HUES6 (cell line): ENCODE data around the gene PTCD2.
A peak's percentile ranks its signal among the peaks of the same experiment; 100 is the strongest.

Source experiments
- H3K27ac ChIP-seq: 2 replicates; pipeline ENCODE4 v1.7.0; 2013; ENCODE audit warnings: low read depth, mild to moderate bottlenecking, low read length, inconsistent platforms
- H3K27me3 ChIP-seq: 2 replicates; pipeline ENCODE4 v1.6.1; 2013; ENCODE audit warnings: low read length; ENCODE audit not compliant: control insufficient read depth, insufficient read depth
- H3K36me3 ChIP-seq: 2 replicates; pipeline ENCODE4 v1.6.1; 2013; ENCODE audit warnings: low read length; ENCODE audit not compliant: control insufficient read depth, insufficient read depth
- H3K4me1 ChIP-seq: 2 replicates; pipeline ENCODE4 v1.6.1; 2013; ENCODE audit warnings: low read length; ENCODE audit not compliant: control insufficient read depth, insufficient read depth
- H3K4me3 ChIP-seq: 2 replicates; pipeline ENCODE4 v1.5.1; 2013; ENCODE audit warnings: low read depth, low read length
- H3K9ac ChIP-seq: one replicate; pipeline ENCODE4 v1.6.1; 2013; ENCODE audit warnings: mild to moderate bottlenecking, low read length
- H3K9me3 ChIP-seq: 2 replicates; pipeline ENCODE4 v1.6.1; 2013; ENCODE audit warnings: low read depth, low read length; ENCODE audit not compliant: control insufficient read depth, insufficient read depth

The PTCD2 gene

GRCh38 chr5:72351376-72351775, 31.2 kb downstream of the PTCD2 start:
- Histone ChIP-seq H3K27ac (no peak overlapping the region), H3K9me3 (no peaks in the 10 kb centered on the region), H3K9ac (no peak overlapping the region), H3K36me3 (peaks cover 10% of the 10 kb centered on the region; the same call in 1 of the 2 replicates), H3K4me1 (no peaks in the 10 kb centered on the region), H3K27me3 (no peaks in the 10 kb centered on the region), H3K4me3 (no peak overlapping the region)

DNA sequence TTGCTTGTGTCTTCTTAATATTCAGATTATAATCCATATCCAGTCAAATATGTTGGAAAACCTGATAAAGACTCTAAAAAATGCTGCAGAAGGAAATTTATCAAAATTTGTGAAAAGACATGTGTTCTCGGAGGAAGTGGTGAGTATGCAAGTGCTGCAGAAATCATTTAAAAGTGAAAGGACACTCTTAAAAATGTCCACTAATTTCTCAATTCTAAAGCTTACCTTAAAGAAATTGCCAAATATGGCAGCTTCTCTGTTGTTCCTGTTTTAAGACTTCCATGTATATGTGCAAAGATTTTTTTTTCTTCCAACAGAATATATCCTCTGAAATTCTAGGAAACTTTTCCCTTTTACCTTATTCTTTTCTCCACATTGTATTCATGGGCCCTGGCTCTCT, 32.4 kb downstream of the PTCD2 start:
- Histone ChIP-seq H3K4me3 (no peak overlapping the region), H3K27ac (no peak overlapping the region), H3K27me3 (no peaks in the 10 kb centered on the region), H3K36me3 (0 out of 2 replicates have a peak, but pooled peaks cover 3% of the 10 kb centered on the region), H3K9ac (no peak overlapping the region), H3K4me1 (no peaks in the 10 kb centered on the region), H3K9me3 (no peaks in the 10 kb centered on the region)

DNA sequence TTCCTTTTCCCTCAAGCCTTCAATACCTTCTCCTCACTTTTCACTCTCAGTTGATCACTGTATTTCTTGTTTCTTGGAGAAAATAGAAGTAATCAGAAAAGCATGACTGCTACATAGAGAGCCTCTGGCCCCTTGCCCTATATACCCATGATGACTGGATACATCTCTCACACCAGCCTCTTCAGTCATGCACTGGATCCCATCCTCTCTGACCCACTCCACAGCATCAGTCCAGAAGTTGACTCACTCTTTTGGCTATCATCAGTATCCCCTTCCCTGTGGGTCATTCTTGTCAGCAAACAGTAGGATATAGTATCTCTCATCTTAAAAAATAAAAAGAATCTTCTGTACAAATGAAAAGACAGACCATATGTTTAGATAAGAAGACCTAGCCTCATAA, 32.9 kb downstream of the PTCD2 start:
- Histone ChIP-seq H3K36me3 (peaks cover 4% of the 10 kb centered on the region; the same call in 1 of the 2 replicates), H3K9me3 (no peaks in the 10 kb centered on the region), H3K27ac (no peak overlapping the region), H3K4me3 (no peak overlapping the region), H3K9ac (no peak overlapping the region), H3K4me1 (no peaks in the 10 kb centered on the region), H3K27me3 (no peaks in the 10 kb centered on the region)

GRCh38 chr5:72355706-72356299, 35.6 kb downstream of the PTCD2 start:
- Histone ChIP-seq H3K9me3 (no peaks in the 10 kb centered on the region), H3K36me3 (peaks cover 27% of the 10 kb centered on the region), H3K27ac (no peak overlapping the region), H3K9ac (no peak overlapping the region), H3K27me3 (no peaks in the 10 kb centered on the region), H3K4me3 (no peak overlapping the region), H3K4me1 (no peaks in the 10 kb centered on the region)

GRCh38 chr5:72356361-72356760, 36.2 kb downstream of the PTCD2 start:
- no peaks in the 10 kb centered on the region for H3K9me3 ChIP-seq
- H3K9ac ChIP-seq, result no peak overlapping the region
- no peaks in the 10 kb centered on the region for H3K27me3 ChIP-seq
- H3K4me3 ChIP-seq, result no peak overlapping the region
- H3K4me1 ChIP-seq, result no peaks in the 10 kb centered on the region
- peaks cover 32% of the 10 kb centered on the region for H3K36me3 ChIP-seq
- no peak overlapping the region for H3K27ac ChIP-seq

DNA sequence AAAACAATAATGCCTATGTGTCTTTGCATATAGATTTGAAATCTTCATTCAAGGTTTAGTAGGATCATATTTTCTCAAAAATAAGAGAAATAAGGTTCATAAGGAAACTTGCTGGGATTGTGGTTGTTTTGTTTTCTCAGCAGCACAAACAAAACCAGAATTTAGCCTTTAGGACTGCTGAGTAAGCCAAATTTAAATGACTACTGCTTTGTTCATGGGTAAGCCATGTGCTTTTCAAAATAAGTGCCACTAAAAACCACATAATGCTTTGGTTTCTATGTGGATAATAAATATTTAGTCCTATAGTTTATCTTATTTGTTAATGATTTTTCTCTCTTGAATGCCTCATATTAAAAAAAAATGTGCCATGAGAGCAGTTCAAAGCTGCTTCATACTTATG, 38.8 kb downstream of the PTCD2 start:
- peaks cover 38% of the 10 kb centered on the region for H3K36me3 ChIP-seq
- no peaks in the 10 kb centered on the region for H3K27me3 ChIP-seq
- no peak overlapping the region for H3K9ac ChIP-seq
- no peak overlapping the region for H3K27ac ChIP-seq
- no peak overlapping the region for H3K4me3 ChIP-seq
- H3K4me1 ChIP-seq, result peaks cover 13% of the 10 kb centered on the region
- H3K9me3 ChIP-seq, result no peaks in the 10 kb centered on the region

DNA sequence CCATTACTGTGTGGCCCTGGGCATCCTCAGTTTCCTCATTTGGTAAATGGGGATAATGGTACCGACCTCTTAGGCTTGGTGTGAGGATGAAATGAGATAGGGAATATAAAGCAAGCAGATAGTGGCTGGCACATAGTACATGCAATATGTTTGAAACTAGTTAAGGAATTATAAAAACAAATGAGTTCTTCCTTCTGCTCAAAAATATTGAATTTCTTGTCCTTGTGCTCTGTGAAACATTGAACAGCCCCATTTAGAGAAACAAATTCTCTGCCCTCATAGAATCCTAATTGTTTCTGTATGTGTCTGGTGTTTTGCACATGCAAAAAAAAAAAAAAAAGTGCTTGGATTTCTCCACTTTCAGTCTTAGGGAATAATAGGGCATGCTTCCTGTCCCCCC, 39.7 kb downstream of the PTCD2 start:
- Histone ChIP-seq H3K27me3 (no peaks in the 10 kb centered on the region), H3K27ac (no peak overlapping the region), H3K36me3 (peaks cover 38% of the 10 kb centered on the region), H3K4me3 (no peak overlapping the region), H3K9ac (no peak overlapping the region), H3K9me3 (no peaks in the 10 kb centered on the region), H3K4me1 (peaks cover 13% of the 10 kb centered on the region)

DNA sequence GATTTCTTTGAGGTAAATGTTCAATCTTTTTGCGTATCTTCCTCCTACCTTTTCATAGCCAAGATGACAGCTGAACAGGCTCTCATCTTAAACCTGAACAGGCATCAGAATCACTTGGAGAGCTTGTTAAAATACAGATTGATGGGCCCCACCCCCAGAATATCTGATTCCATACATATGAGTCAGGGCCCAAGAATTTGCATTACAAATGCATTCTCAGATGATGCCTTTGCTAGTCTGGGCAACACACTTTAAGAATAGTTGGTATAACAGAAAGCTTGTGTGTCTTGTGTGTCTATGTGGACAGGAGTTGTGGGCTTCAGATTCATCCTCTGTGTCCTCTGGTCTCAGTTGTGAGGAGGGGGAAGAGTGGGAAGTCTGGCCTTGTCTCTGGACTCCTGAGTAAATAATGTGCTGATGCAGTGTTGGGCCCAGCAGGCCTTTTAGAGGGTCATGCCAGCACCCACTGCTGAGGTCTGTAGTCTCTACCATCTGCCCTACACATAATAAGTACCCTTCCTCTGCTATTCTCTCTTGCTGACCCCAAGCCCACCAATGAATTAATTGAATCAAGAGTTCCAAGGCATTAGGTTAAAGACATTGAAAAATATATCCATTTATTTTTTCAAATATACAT, 43.1 kb downstream of the PTCD2 start:
- peak overlapping the region; percentile 19; the same call in 1 of the 2 replicates for H3K4me3 ChIP-seq
- peaks cover 35% of the 10 kb centered on the region for H3K36me3 ChIP-seq
- H3K9me3 ChIP-seq, result no peaks in the 10 kb centered on the region
- peaks cover 13% of the 10 kb centered on the region for H3K4me1 ChIP-seq
- H3K27ac ChIP-seq, result peak overlapping the region; percentile 82
- H3K9ac ChIP-seq, result peak overlapping the region; percentile 7
- no peaks in the 10 kb centered on the region for H3K27me3 ChIP-seq

DNA sequence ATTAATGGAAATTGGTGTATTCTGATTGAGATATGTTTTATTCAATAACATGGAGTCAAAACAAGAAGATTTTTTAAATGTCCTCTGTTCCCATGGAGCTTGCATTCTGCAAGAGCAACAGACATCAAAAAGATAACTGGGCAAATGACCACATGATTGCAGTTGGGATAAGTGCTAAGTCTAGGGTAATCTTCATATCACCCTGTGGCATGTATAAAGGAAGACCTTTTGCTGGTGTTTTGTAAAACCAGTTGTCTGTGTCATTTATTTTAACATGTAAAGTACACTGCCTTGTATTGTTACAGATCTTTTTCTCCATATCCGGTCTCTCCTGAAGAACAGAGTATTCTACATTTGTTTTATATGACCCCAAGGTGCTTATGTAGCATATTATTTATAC, 44.0 kb downstream of the PTCD2 start:
- peaks cover 27% of the 10 kb centered on the region for H3K36me3 ChIP-seq
- no peak overlapping the region for H3K4me3 ChIP-seq
- H3K9ac ChIP-seq, result no peak overlapping the region
- H3K4me1 ChIP-seq, result peaks cover 13% of the 10 kb centered on the region
- no peaks in the 10 kb centered on the region for H3K9me3 ChIP-seq
- no peaks in the 10 kb centered on the region for H3K27me3 ChIP-seq
- H3K27ac ChIP-seq, result peak overlapping the region; percentile 82

GRCh38 chr5:72364951-72365350, 44.8 kb downstream of the PTCD2 start:
- Histone ChIP-seq H3K27ac (no peak overlapping the region), H3K36me3 (peaks cover 19% of the 10 kb centered on the region), H3K9ac (no peak overlapping the region), H3K4me1 (peaks cover 13% of the 10 kb centered on the region), H3K9me3 (no peaks in the 10 kb centered on the region), H3K4me3 (no peak overlapping the region), H3K27me3 (no peaks in the 10 kb centered on the region)

- Histone ChIP-seq H3K27me3 (no peaks in the 10 kb centered on the region), H3K27ac (no peak overlapping the region), H3K9me3 (peaks cover 3% of the 10 kb centered on the region), H3K9ac (no peak overlapping the region), H3K4me1 (peaks cover 13% of the 10 kb centered on the region), H3K36me3 (peaks cover 8% of the 10 kb centered on the region), H3K4me3 (no peak overlapping the region)
Observed at GRCh38 chr5:72366324-72366976, 46.3 kb downstream of the PTCD2 start.
